ENCODE data around the gene FAM204A.

FAM204A gene

DNA sequence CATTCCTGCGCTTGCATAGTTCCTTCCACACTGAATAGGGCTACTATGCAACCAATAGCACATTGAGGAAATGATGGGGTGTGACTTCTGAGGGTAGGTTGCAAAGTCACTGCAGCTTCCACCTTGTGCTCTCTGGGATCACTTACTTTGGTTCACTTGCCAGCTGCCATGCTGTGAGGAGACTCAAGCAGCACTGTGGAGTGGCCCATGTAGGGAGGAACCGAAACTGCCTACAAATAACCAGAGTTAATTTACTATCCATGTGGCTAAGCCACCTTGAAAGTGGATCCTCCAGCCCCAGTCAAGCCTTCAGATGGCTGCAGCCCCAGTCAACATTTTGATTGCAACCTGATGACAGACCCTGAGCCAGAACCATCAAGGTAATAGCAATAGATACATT, 64.3 kb downstream of the FAM204A start:
- DNase-seq, result no peak

- DNase-seq, result no peak
Observed at GRCh38 chr10:118276727-118277126, 65.4 kb downstream of the FAM204A start.

DNA sequence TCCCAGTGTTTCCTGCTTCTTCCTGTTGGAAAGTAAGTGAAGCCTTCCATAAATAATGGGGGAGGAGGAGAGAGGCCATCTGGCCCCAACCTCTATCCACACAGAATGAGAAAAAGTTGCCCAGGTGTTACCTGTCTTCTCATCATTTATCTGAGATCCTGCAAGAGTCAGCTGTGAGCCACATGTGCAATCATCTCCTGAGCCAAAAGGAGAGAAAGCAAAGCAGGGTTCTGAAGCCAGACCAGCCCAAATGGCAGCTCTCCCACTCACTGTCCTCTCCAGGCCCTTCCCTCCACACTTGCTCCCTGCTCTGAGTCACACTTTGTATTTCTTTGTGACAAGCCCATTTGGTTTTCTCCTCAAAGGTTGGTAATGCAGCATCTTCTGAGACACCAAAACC, 65.9 kb downstream of the FAM204A start:
- no peak for DNase-seq

DNA sequence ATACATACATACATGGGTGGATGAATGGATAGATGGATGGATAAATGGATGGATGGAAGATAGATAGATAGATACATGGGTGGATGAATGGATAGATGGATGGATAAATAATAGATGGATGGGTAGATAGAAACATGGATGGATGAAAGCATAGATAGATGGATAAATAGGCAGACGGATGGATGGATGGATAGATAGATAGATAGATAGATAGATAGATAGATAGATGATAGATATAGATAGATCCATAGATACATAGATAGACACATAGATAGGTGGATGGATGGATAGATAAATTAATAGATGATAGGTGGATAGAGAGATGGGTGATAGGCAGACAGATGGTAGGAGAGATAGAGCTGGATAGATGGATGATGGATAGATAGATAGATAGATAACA, 68.5 kb downstream of the FAM204A start:
- no peak for DNase-seq

DNA sequence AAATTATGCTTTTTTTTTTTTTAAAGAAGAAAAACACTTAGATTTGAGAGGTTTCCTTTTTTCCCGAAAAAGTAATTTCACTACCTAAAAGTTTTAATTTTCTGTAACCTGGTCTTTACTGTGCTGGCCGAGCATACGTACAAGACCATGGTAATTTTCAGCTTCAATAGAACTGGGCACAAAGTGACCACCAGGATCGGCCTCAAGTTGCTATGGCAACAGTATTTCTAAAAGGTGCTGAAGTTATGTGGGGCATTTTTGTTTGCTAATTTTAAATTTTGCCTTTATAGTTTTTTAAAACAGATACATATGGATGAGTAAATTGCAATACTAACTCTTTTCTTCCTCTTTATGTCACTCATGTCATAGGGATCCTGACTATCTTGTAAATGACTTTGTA, 69.4 kb downstream of the FAM204A start:
- DNase-seq, result no peak

GRCh38 chr10:118272149-118272721, 69.9 kb downstream of the FAM204A start:
- DNase-seq, result no peak

DNA sequence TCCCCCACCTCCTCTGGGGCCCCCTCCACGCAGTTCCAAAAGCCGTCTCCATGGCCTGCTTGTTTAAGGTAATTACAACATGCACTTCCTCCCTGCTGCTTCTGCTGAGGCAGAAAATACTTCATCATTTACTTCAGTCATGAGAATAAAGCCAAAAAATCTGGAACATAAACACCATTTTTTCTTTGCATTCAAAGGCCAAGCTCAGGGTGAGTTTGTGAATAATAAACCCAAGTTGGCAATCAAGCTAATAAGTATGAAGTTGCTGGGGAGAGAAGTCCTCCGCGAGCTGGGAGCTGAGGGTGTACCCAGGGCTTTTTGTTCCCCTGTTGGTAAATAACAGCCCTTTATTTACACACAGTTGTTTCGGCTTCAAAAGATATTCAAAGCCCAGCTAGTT, 70.5 kb downstream of the FAM204A start:
- DNase-seq, result no peak

DNA sequence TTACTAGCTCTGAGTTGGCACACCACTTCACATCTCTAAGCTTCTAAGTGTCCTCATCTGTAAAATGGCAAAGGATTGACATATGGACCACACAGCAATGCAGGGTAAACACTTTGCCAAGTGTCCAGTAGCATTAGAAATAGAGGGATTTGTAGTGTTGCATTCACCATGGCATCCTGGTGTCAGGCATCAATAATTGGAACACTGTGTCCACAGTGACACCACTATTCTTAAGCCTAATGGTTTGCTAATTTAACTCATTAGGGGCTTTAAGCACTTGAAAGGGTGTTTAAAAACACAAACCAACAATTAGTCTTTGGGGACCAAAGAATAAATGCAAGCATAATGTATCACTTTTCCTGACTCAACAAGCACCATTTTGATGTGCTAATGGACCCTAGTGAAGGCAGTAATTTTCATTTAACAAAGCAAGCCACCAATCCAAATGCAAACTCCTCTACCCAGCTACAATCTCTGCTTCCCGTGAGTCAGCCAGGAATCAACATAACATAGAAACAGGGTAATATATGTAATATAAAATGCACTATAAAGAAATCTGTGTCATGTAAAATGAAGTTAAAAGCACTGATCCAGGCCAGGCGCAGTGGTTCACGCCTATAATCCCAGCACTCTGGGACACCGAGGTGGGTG, 75.9 kb downstream of the FAM204A start:
- no peak for DNase-seq

DNA sequence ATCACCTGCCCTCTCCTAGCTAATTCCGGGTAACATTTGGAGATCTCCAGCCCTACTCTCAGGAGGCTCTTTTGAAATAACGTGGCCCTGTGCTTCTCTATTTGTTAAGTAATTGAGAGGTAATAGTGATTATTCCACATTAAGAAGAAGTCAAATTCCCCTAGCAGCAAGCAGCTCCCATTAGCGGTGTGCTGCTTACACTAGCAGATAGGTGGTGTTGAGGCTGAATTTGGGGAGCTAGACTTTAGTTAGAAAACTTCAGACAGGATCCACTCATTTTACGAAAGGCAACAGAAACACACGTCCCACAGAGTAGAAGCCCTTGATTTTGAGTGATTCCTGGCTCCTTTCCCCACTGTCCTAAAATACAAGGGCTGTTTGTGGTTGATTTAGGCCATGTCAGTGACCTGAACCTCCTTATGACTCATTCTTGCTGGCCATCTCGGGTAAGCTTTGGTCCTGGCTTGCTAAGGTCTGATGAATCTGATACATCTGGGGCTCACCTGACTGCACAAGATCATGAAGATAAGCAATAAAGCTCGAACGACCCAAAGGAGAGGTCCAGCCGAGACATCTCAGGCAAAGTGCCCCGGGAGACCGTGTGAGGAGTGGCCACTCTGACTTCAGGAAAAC, 77.2 kb downstream of the FAM204A start:
- DNase-seq, result no peak

GRCh38 chr10:118264252-118264651, 77.9 kb downstream of the FAM204A start:
- DNase-seq, result no peak

- no peak for DNase-seq
Observed at GRCh38 chr10:118262538-118262937, 79.6 kb downstream of the FAM204A start.

GRCh38 chr10:118259288-118259906, 82.7 kb downstream of the FAM204A start:
- peak; percentile 73 for DNase-seq

DNA sequence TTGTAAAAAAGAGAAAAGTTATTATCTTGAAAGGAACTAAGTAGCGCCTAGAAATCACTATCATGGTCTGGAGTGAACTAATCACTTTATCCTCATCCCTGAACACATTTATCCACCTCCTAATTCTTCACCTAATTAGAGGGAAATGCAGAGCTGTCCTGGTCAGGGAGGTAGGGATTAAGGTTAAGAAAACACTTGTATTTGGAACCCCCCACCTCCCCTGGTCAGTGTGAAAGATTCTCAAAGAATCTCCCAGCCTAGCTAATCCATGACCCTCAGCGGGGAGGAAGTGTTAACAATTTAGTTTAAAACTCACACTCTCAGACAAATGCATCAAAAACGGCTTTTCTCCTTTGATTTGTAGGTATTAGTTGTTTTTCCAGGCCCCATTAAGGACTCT, 83.8 kb downstream of the FAM204A start:
- no peak for DNase-seq

GRCh38 chr10:118256825-118257570, 85.1 kb downstream of the FAM204A start:
- DNase-seq, result no peak

GRCh38 chr10:118256209-118256608, 85.9 kb downstream of the FAM204A start:
- no peak for DNase-seq

DNA sequence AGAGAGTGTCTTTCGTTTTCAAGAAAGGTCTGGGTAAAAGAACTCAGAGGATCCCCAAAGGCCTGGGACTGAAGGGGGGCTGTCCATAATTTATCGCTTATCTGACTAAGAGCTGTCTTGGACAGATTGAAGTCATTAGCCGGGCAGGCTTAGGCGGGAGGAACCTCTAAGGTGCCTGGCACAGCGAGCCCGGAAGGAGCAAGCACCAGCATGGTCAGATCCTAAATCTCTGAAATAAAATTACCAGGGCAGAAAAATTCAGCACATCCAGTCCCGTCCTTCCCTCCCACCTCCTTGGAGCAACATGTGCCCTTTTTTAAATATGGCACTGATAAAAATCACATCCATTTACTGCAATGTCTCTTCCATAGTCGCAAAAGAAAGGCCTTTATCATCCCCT, 86.8 kb downstream of the FAM204A start:
- no peak for DNase-seq

GRCh38 chr10:118254654-118255053, 87.5 kb downstream of the FAM204A start:
- DNase-seq, result no peak

DNA sequence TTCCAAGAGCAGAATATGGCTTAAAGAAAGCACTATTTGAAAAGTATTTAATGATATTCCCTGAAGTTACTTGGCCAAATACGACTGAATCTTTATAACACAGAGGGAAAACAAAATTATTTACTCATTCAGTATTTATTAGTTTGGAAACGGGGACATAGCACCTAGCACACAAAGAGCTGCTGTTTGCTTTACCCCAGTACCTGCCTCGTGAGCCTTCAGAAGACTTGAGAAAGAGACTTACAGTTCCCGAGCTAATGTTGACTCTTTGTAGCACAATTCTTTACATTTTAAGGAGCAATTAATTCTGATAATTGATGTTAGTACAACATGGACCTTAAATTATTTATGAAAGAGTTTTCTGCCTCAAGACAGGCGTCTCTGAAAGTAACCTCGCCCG, 88.7 kb downstream of the FAM204A start:
- no peak for DNase-seq

- no peak for DNase-seq
Observed at GRCh38 chr10:118251791-118252190, 90.3 kb downstream of the FAM204A start.

DNA sequence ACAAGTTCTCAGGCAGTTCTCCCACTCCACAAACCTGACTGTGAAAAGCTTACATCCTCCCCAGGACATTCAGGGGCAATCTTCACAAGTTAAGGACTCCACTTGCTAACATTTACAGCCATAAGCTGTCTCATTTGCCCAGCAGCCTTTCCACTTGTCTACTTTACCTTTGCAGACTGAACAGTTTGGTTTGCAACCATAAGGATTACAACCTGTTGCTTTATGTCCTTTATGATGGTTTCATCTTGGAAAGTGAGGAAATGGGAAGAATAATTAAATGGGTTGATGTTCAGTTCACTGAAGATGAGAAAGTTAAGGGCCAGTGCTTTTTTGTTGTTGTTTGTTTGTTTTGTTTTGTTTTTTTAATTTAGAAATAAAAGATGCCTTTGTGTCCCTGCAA, 92.4 kb downstream of the FAM204A start:
- no peak for DNase-seq

All from activated CD8-positive, alpha-beta memory T cell treated with anti-CD3 and anti-CD28 coated beads, Interleukin-2, amount 50 U/mL, for 48 hours (primary cell).